Mucosa of stomach (tissue), 1 donor: ENCODE data around the gene GINS3.
"Not testable (repeated sequence)": the region's sequence is repeated elsewhere in the genome, so short reads cannot be mapped to it uniquely, and the experiment has no call there.

Experiments
- H3K27me3 ChIP-seq: one replicate; pipeline ENCODE4 v1.7.0; 2013; ENCODE audit warnings: mild to moderate bottlenecking, low read length; ENCODE audit not compliant: control insufficient read depth, insufficient read depth
- H3K36me3 ChIP-seq: one replicate; pipeline ENCODE4 v1.7.0; 2013; ENCODE audit warnings: low read length; ENCODE audit not compliant: control insufficient read depth, insufficient read depth
- H3K4me1 ChIP-seq: one replicate; pipeline ENCODE4 v1.7.0; 2013; ENCODE audit warnings: mild to moderate bottlenecking, low read length; ENCODE audit not compliant: control insufficient read depth, insufficient read depth
- H3K4me3 ChIP-seq: one replicate; pipeline ENCODE4 v1.7.0; 2013; ENCODE audit warnings: low read length
- H3K9ac ChIP-seq: one replicate; pipeline ENCODE4 v1.7.0; 2013; ENCODE audit warnings: mild to moderate bottlenecking, low read length, moderate library complexity
- H3K9me3 ChIP-seq: one replicate; pipeline ENCODE4 v1.7.0; 2013; ENCODE audit warnings: mild to moderate bottlenecking, low read length, moderate library complexity; ENCODE audit not compliant: control insufficient read depth
- donor health status: Pancreatic carcinoma.

GINS3 gene

DNA sequence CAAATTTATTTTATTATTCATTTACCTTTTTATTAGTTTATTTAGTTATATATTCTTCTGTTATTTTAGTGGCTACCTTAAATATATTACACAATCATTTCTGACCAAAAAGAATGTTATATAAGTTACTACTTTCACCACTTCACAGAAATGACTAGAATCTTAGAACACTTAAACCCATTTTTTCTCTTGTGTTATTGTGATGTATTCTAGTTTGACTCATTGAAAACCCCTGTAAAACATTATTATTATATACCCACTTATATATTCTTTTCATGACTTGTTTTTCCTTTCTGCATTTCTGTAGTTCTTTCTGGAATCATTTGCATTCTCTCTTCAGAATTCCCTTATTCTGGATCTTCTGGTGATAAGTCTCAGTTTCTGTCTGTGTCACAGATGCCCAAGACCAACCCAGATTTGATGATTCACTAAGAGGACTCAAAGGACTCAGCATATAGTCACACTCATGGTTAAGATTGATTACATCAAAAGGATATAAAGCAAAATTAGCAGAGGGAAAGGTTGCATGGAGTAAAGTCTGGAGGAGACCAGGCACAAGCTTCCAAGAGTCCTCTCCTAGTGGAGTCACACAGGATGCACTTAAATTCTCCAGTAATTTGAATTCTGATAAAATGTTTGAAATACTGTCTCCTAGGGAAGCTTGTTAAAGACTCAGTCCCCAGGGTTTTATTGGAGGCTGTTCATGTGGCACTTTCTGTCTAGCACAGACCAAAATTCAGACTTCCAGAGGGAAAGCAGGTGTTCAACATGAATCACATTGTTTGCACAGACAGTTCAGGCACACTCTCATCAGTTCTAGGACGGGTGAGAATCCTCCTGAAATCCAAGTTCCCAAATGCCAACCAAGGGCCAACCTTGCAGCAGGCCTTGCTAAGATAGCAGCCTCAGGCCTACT, 7.7 kb downstream of the GINS3 start:
- H3K4me3 ChIP-seq = no peak overlapping the region
- no peaks in the 10 kb centered on the region for H3K9me3 ChIP-seq
- no peak overlapping the region for H3K9ac ChIP-seq
- no peaks in the 10 kb centered on the region for H3K36me3 ChIP-seq
- no peaks in the 10 kb centered on the region for H3K27me3 ChIP-seq
- no peaks in the 10 kb centered on the region for H3K4me1 ChIP-seq

GRCh38 chr16:58401305-58401704, 9.0 kb downstream of the GINS3 start:
- H3K9ac ChIP-seq, H3K4me1 ChIP-seq, H3K9me3 ChIP-seq, H3K36me3 ChIP-seq, H3K27me3 ChIP-seq, H3K4me3 ChIP-seq: not testable (repeated sequence)

- H3K27me3 ChIP-seq = no peaks in the 10 kb centered on the region
- no peak overlapping the region for H3K4me3 ChIP-seq
- no peaks in the 10 kb centered on the region for H3K36me3 ChIP-seq
- H3K4me1 ChIP-seq = no peaks in the 10 kb centered on the region
- H3K9me3 ChIP-seq = no peaks in the 10 kb centered on the region
- H3K9ac ChIP-seq = no peak overlapping the region
Measured at GRCh38 chr16:58402796-58403195, 10.5 kb downstream of the GINS3 start.

GRCh38 chr16:58409316-58409973, 17.2 kb downstream of the GINS3 start:
- Histone ChIP-seq H3K27me3 (no peaks in the 10 kb centered on the region), H3K4me1 (peaks cover 11% of the 10 kb centered on the region), H3K9me3 (no peaks in the 10 kb centered on the region), H3K36me3 (no peaks in the 10 kb centered on the region), H3K9ac (no peak overlapping the region), H3K4me3 (no peak overlapping the region)

- Histone ChIP-seq H3K4me1 (peaks cover 11% of the 10 kb centered on the region), H3K4me3 (no peak overlapping the region), H3K36me3 (no peaks in the 10 kb centered on the region), H3K9me3 (no peaks in the 10 kb centered on the region), H3K27me3 (no peaks in the 10 kb centered on the region), H3K9ac (no peak overlapping the region)
Measured at GRCh38 chr16:58411336-58411735, 19.1 kb downstream of the GINS3 start.

DNA sequence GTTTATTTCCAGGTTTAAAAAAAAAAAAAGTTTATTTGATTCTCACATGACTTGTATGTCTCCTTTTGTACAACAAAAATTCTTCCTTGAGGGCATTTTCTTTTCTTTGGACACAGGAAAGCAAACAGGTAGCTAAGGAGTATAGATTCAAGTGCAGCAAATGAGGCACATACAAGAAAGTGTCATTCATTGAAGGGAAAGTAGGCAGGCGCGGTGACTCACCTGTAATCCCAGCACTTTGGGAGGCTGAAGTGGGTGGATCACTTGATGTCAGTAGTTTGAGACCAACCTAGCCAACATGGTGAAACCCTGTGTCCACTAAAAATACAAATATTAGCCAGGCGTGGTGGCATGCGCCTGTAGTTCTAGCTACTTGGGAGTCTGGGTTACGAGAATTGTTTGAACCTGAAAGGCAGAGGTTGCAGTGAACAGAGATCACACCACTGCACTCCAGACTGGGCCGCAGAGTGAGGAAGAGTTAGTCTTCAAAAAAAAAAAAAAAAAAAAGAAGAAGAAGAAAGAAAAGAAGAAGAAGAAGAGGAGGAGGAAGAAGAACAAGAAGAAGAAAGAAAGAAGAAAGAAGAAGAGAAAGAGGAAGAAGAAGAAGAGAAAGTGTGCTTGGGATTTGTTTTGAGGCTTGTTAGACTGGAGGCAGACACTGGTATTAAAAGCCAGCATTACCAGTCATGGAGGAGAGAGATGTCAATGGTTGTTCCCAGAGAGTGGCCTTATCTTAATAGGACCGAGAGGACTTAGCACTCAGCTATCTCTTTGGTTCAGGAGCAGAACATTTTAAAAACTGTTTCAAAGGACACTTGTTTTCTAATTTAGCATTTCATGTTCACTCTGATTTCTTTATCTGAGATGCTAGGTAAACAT, 19.7 kb downstream of the GINS3 start:
- H3K9ac ChIP-seq = no peak overlapping the region
- peaks cover 11% of the 10 kb centered on the region for H3K4me1 ChIP-seq
- H3K36me3 ChIP-seq = no peaks in the 10 kb centered on the region

GRCh38 chr16:58412615-58412970, 20.3 kb downstream of the GINS3 start:
- H3K9me3 ChIP-seq, H3K9ac ChIP-seq, H3K36me3 ChIP-seq, H3K4me3 ChIP-seq, H3K27me3 ChIP-seq: not testable (repeated sequence)
- peaks cover 11% of the 10 kb centered on the region for H3K4me1 ChIP-seq

More for the DNA sequence above, 19.7 kb downstream of the GINS3 start:
- H3K9me3 ChIP-seq = no peaks in the 10 kb centered on the region
- H3K27me3 ChIP-seq = no peaks in the 10 kb centered on the region
- H3K4me3 ChIP-seq = no peak overlapping the region

GRCh38 chr16:58413359-58413758, 21.1 kb downstream of the GINS3 start:
- no peak overlapping the region for H3K9ac ChIP-seq

DNA sequence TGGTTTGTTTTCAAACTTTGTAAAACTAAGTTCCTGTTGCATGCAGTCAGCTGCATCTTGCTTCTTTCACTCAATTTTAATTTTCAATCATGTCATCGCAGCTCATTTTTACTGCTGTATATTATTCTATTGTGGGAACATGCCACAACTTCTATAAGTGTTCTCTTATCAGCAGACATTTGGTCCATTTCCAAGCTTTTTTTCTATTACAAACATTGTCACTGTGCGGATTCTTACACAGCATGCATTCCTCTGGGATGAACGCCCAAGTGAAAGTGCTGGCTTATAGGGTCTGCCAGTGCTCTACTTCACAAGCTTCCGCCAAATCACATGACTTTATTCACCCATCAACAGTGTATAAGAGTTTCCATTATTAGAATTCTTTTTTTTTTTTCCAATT, 22.7 kb downstream of the GINS3 start:
- Histone ChIP-seq H3K27me3 (no peaks in the 10 kb centered on the region), H3K9ac (no peak overlapping the region), H3K4me1 (no peaks in the 10 kb centered on the region), H3K9me3 (no peaks in the 10 kb centered on the region), H3K36me3 (no peaks in the 10 kb centered on the region), H3K4me3 (no peak overlapping the region)

More at GRCh38 chr16:58413359-58413758, 21.1 kb downstream of the GINS3 start:
- Histone ChIP-seq H3K4me1 (peaks cover 11% of the 10 kb centered on the region), H3K27me3 (no peaks in the 10 kb centered on the region), H3K36me3 (no peaks in the 10 kb centered on the region), H3K4me3 (no peak overlapping the region), H3K9me3 (no peaks in the 10 kb centered on the region)

DNA sequence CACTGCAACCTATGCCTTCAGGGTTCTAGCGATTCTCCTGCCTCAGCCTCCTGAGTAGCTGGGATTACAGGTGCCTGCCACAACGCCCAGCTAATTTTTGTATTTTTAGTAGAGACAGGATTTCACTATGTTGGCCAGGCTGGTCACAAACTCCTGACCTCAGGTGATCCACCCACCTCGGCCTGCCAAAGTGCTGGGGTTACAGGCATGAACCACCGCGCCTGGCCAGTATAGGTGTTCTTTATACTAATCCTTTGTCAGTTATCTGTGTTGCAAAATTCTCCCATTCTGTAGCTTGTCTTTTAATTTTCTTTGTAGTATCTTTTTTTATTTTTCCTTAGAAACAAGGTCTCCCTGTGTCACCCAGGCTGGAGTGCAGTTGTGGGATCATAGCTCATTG, 23.7 kb downstream of the GINS3 start:
- not testable (repeated sequence) for H3K27me3 ChIP-seq, H3K4me1 ChIP-seq, H3K4me3 ChIP-seq, H3K9me3 ChIP-seq, H3K36me3 ChIP-seq, H3K9ac ChIP-seq

DNA sequence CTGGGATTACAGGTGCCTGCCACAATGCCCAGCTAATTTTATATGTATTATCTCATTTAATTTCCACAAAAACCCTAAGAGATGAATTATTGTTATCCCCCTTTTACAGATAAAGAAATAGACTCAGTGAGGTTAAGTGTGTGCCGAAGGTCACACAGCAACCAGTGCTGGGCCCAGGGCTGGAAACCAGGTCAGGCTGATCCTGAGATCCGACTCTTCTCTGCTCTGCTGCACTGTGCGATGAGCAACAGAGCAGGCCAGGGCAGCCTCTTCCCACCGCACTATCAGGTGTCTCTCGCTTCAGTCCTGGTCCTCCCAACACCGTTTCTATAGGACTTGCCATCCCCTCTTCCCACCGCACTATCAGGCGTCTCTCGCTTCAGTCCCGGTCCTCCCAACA, 24.8 kb downstream of the GINS3 start:
- no peak overlapping the region for H3K4me3 ChIP-seq

DNA sequence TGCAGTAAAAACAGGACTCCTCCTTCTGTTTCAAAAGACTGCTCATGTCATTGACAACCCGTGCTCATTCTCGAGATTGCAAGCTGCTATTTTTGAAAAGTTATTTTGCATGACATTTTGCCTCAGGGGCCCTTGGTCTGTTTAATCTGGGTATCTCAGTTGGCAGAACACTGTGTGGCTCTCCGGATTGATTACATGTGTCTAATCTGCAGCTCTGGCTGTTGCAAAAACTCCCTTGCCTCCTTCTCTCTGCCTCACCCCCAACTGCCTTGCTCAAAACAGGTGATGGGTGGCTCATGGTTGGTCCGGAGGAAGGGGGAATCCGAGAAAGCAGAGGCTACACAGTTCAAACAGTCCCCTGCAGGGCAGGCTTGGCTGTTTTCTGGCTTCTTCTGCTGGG, 25.3 kb downstream of the GINS3 start:
- H3K9me3 ChIP-seq = no peaks in the 10 kb centered on the region
- H3K9ac ChIP-seq = no peak overlapping the region
- peaks cover 3% of the 10 kb centered on the region for H3K27me3 ChIP-seq
- no peaks in the 10 kb centered on the region for H3K4me1 ChIP-seq
- no peaks in the 10 kb centered on the region for H3K36me3 ChIP-seq
- H3K4me3 ChIP-seq = no peak overlapping the region

More for the DNA sequence above, 24.8 kb downstream of the GINS3 start:
- no peak overlapping the region for H3K9ac ChIP-seq
- H3K27me3 ChIP-seq = peaks cover 3% of the 10 kb centered on the region
- no peaks in the 10 kb centered on the region for H3K36me3 ChIP-seq
- H3K9me3 ChIP-seq = no peaks in the 10 kb centered on the region
- H3K4me1 ChIP-seq = no peaks in the 10 kb centered on the region
